CD8-positive, alpha-beta memory T cell (primary cell): ENCODE measurements around the gene WFDC1. TPM values are rescaled to one million over a fixed set of nuclear protein-coding genes. Genes with fewer than 3 reads are reported as not detected.

ENCODE experiments used
- CTCF ChIA-PET: fragments of 350-600 bp; sonication (Branson Sonifier 250); formaldehyde crosslinking; loops from one replicate; lab custom pipeline; 2021; ENCODE audit warnings: antibody characterized with exemption; lab: Charles Lee
- POLR2A ChIA-PET: fragments of 350-600 bp; sonication (Branson Sonifier 250); formaldehyde crosslinking; loops from one replicate; lab custom pipeline; 2021; ENCODE audit warnings: antibody characterized with exemption; lab: Charles Lee
- DNase-seq, 5 donors: peaks; one replicate each; pipeline versions ENCODE4 v3.0.0 to v3.0.0-alpha.2; 2020 to 2022; ENCODE audit warnings: mixed read lengths in 1 of 5
- H3K27ac ChIP-seq: one replicate; pipeline ENCODE4 v1.7.0; 2013; ENCODE audit warnings: low read depth, mild to moderate bottlenecking, low read length, moderate library complexity
- H3K27me3 ChIP-seq: 2 replicates; pipeline ENCODE4 v1.7.0; 2013; ENCODE audit warnings: low read length, mild to moderate bottlenecking; ENCODE audit not compliant: insufficient read depth, poor library complexity, severe bottlenecking
- H3K36me3 ChIP-seq: 2 replicates; pipeline ENCODE4 v1.7.0; 2013; ENCODE audit warnings: mild to moderate bottlenecking, low read length, moderate library complexity; ENCODE audit not compliant: insufficient read depth
- H3K4me1 ChIP-seq: 2 replicates; pipeline ENCODE4 v1.7.0; 2013; ENCODE audit warnings: mild to moderate bottlenecking, low read length, moderate library complexity; ENCODE audit not compliant: insufficient read depth
- H3K4me3 ChIP-seq: 2 replicates; pipeline ENCODE4 v1.7.0; 2013; ENCODE audit warnings: mild to moderate bottlenecking, low read length
- H3K9me3 ChIP-seq: 2 replicates; pipeline ENCODE4 v1.7.0; 2013; ENCODE audit warnings: mild to moderate bottlenecking, low read length
- H3K27ac Mint-ChIP-seq, 8 donors: one replicate each; pipeline ENCODE4 v1.8.0; 2020 to 2021; ENCODE audit warnings: mixed read lengths in 8 of 8, mild to moderate bottlenecking in 6 of 8, inconsistent platforms in 3 of 8, moderate library complexity in 3 of 8
- H3K27me3 Mint-ChIP-seq, 2 donors: one replicate each; pipeline ENCODE4 v1.8.0; 2020 to 2021; ENCODE audit warnings: mixed read lengths in 2 of 2, mild to moderate bottlenecking in 1 of 2, moderate library complexity in 1 of 2
- H3K36me3 Mint-ChIP-seq, 3 donors: one replicate each; pipeline ENCODE4 v1.8.0; 2020 to 2021; ENCODE audit warnings: mixed read lengths in 3 of 3, inconsistent platforms in 1 of 3, mild to moderate bottlenecking in 1 of 3
- H3K4me1 Mint-ChIP-seq, 3 donors: one replicate each; pipeline ENCODE4 v1.8.0; 2020 to 2021; ENCODE audit warnings: mixed read lengths in 3 of 3, inconsistent platforms in 1 of 3, mild to moderate bottlenecking in 1 of 3
- H3K4me3 Mint-ChIP-seq, 7 donors: one replicate each; pipeline ENCODE4 v1.8.0; 2020 to 2021; ENCODE audit warnings: mixed read lengths in 7 of 7, mild to moderate bottlenecking in 6 of 7, moderate library complexity in 4 of 7, inconsistent platforms in 2 of 7
- H3K9me3 Mint-ChIP-seq, 5 donors: one replicate each; pipeline ENCODE4 v1.8.0; 2020 to 2022; ENCODE audit warnings: mixed read lengths in 5 of 5, mild to moderate bottlenecking in 3 of 5, moderate library complexity in 2 of 5, inconsistent platforms in 1 of 5
- polyA plus RNA-seq: library from polyadenylated mRNA; unstranded; fragments of 300-500 nt; fragmentation: Illumina TruSeq; gene quantifications from one replicate; pipeline ENCODE4 v1.2.3, GENCODE V29; 2021
- total RNA-seq, 2 experiments: library from RNA; stranded (reverse); gene quantifications; one replicate each; pipeline ENCODE4 v1.2.3, GENCODE V29; 2021

WFDC1 gene
- total and polyA plus RNA-seq, 3 experiments from 2014 or later: not detected

DNA sequence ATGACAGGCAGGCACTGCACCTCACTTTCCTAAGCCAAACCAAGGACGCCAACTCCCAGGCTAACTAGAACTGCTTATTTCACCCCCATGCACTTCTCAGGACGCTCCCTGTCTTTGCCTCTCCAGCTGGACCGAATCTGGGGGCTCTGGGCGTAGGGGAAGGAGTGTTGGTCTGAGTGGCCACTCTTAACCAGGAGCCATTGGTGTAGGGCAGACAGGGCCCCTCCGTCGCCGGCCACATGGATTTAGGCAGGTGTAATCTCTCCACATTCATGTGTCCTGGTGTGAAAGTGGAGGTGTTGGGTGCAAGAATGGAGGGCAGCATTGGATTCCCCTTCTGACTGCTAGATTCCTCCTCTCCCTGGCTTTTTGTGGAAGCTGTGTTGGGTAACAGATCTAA, 83.4 kb downstream of the WFDC1 start:
- H3K9me3 ChIP-seq: no peaks in the 10 kb centered on the region
- no peak overlapping the region for H3K27ac ChIP-seq
- no peak overlapping the region for H3K4me3 Mint-ChIP-seq
- DNase-seq: no peak
- no peaks in the 10 kb centered on the region for H3K36me3 ChIP-seq
- H3K36me3 Mint-ChIP-seq: no peaks in the 10 kb centered on the region
- no peaks in the 10 kb centered on the region for H3K4me1 ChIP-seq
- peaks cover 3% of the 10 kb centered on the region for H3K27me3 ChIP-seq
- ChIA-PET CTCF (no interaction called here), POLR2A (no interaction called here)
- H3K27ac Mint-ChIP-seq: no peak overlapping the region
- peaks cover 22 to 47% of the 10 kb centered on the region in 2 donors for H3K27me3 Mint-ChIP-seq
- peaks cover 0 to 2% (median 0%) of the 10 kb centered on the region in 5 donors for H3K9me3 Mint-ChIP-seq
- no peak overlapping the region for H3K4me3 ChIP-seq
- peaks cover 0 to 2% (median 0%) of the 10 kb centered on the region in 3 donors for H3K4me1 Mint-ChIP-seq

DNA sequence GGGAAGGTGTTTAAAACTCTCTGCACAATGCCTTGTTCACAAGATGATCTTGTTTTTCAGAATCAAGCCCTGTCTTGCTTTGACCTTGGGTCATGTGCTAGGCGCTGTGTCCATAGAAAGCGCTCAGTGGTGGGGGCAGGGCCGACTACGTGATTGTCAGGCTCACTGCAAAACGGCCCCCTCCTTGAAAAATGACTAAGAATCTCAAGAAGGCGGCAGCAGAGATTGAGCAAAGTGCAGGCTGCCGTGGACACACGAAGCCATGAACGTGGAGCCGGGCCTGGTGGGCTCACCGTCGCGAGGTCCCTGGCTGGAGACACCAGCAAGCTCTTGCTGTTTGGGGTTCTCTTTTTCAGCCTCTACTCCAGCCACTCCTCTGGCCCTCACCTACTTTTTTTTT, 83.9 kb downstream of the WFDC1 start:
- H3K4me3 Mint-ChIP-seq: no peak overlapping the region
- H3K27ac ChIP-seq: no peak overlapping the region
- H3K4me1 ChIP-seq: no peaks in the 10 kb centered on the region
- H3K36me3 ChIP-seq: no peaks in the 10 kb centered on the region
- H3K27me3 ChIP-seq: peaks cover 3% of the 10 kb centered on the region
- H3K9me3 ChIP-seq: no peaks in the 10 kb centered on the region
- no peak for DNase-seq
- peaks cover 0 to 2% (median 0%) of the 10 kb centered on the region in 3 donors for H3K4me1 Mint-ChIP-seq
- no peaks in the 10 kb centered on the region for H3K36me3 Mint-ChIP-seq
- no peak overlapping the region for H3K27ac Mint-ChIP-seq
- ChIA-PET CTCF (no interaction called here), POLR2A (no interaction called here)
- peaks cover 0 to 2% (median 0%) of the 10 kb centered on the region in 5 donors for H3K9me3 Mint-ChIP-seq
- H3K4me3 ChIP-seq: no peak overlapping the region
- peaks cover 20 to 44% of the 10 kb centered on the region in 2 donors for H3K27me3 Mint-ChIP-seq

DNA sequence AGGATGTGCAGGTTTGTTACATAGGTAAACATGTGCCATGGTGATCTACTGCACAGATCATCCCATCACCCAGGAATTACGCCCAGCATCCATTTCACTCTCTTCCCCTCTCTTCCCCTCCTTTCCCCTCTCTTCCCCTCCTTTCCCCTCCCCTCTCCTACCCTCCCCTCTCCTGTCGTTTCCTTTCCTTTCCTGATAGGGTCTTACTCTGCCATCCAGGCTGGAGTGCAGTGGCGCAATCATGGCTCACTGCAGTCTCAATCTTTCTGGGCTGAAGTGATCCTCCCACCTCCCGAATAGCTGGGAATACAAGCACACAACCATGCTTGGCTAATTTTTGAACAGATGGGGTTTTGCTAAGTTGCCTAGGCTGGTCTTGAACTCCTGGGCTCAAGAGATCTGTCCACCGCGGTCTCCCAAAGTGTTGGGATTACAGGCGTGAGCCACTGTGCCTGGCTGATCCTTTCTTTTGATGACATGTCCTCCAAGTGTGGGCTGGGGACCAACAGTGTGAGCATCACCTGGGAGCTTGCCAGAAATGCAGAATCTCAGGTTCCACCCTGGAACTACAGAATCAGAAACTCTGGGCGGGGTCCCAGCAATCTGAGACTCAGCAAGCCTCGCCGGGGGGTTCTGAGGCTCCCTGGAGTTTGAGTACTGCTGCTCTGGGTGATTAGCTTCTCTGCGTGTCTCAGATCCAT, 84.5 kb downstream of the WFDC1 start:
- peaks cover 0 to 2% (median 0%) of the 10 kb centered on the region in 3 donors for H3K4me1 Mint-ChIP-seq
- H3K27ac ChIP-seq: no peak overlapping the region
- no peaks in the 10 kb centered on the region for H3K9me3 ChIP-seq
- H3K4me1 ChIP-seq: no peaks in the 10 kb centered on the region
- no peak overlapping the region for H3K27ac Mint-ChIP-seq
- ChIA-PET CTCF (no interaction called here), POLR2A (no interaction called here)
- no peaks in the 10 kb centered on the region for H3K36me3 ChIP-seq
- H3K36me3 Mint-ChIP-seq: no peaks in the 10 kb centered on the region
- no peak overlapping the region for H3K4me3 Mint-ChIP-seq
- peaks cover 3% of the 10 kb centered on the region for H3K27me3 ChIP-seq
- H3K27me3 Mint-ChIP-seq: peaks cover 19 to 40% of the 10 kb centered on the region in 2 donors
- H3K9me3 Mint-ChIP-seq: peaks cover 0 to 2% (median 0%) of the 10 kb centered on the region in 5 donors
- no peak for DNase-seq
- no peak overlapping the region for H3K4me3 ChIP-seq

Other genes starting within 250 kb of the WFDC1 start
- 10 to 100 TPM; 38.3 to 45.0 TPM for gene MBTPS1, start 177.9 kb upstream of the WFDC1 start, total RNA-seq
- 64.7 TPM for gene MBTPS1, start 177.9 kb upstream of the WFDC1 start, polyA plus RNA-seq
- gene HSDL1, start 149.7 kb upstream of the WFDC1 start, total RNA-seq: 10 to 100 TPM; 13.5 to 15.2 TPM
- 7.0 TPM for gene HSDL1, start 149.7 kb upstream of the WFDC1 start, polyA plus RNA-seq
- under 1 TPM in 1 of 2 experiments, not detected in 1; 0.31 TPM for gene DNAAF1, start 149.6 kb upstream of the WFDC1 start, total RNA-seq
- 1.5 TPM for gene DNAAF1, start 149.6 kb upstream of the WFDC1 start, polyA plus RNA-seq
- gene TAF1C, start 107.8 kb upstream of the WFDC1 start, total RNA-seq: 10 to 100 TPM; 49.9 to 51.2 TPM
- 6.4 TPM for gene TAF1C, start 107.8 kb upstream of the WFDC1 start, polyA plus RNA-seq
- gene ADAD2, start 103.7 kb upstream of the WFDC1 start, total RNA-seq: under 1 TPM in 1 of 2 experiments, not detected in 1; 0.40 TPM
- not detected for gene ADAD2, start 103.7 kb upstream of the WFDC1 start, polyA plus RNA-seq
- gene KCNG4, start 54.9 kb upstream of the WFDC1 start, total RNA-seq: not detected
- gene KCNG4, start 54.9 kb upstream of the WFDC1 start, polyA plus RNA-seq: not detected
- not detected for gene ATP2C2, start 73.7 kb downstream of the WFDC1 start, total RNA-seq
- gene ATP2C2, start 73.7 kb downstream of the WFDC1 start, polyA plus RNA-seq: not detected
- 1 to 10 TPM; 6.7 to 7.7 TPM for gene MEAK7, start 209.8 kb downstream of the WFDC1 start, total RNA-seq
- 7.8 TPM for gene MEAK7, start 209.8 kb downstream of the WFDC1 start, polyA plus RNA-seq